ENCODE data around the gene SF3B4. TPM values are rescaled to one million over a fixed set of nuclear protein-coding genes. Genes with fewer than 3 reads are reported as not detected.
A peak's percentile ranks its signal among the peaks of the same experiment; 100 is the strongest.
"Not testable (repeated sequence)": the region's sequence is repeated elsewhere in the genome, so short reads cannot be mapped to it uniquely, and the experiment has no call there.

The SF3B4 gene
- total RNA-seq, 2 donors from 2014 or later = 47.2 to 53.2 TPM

GRCh38 chr1:149942885-149943284 lies 15.3 kb upstream of the SF3B4 start:
- H3K27ac Mint-ChIP-seq = peak overlapping the region; percentile 62

GRCh38 chr1:149942207-149942606 lies 14.6 kb upstream of the SF3B4 start:
- no peak for ATAC-seq
- no peak for DNase-seq
- Mint-ChIP-seq H3K4me1 (peaks cover 26% of the 10 kb centered on the region), H3K27me3 (no peaks in the 10 kb centered on the region), H3K4me3 (no peak overlapping the region), H3K36me3 (ENCODE audit: low read depth) (peaks cover 6% of the 10 kb centered on the region), H3K27ac (peak overlapping the region; percentile 27)
- H3K9me3 ChIP-seq (ENCODE audit: control insufficient read depth, low read length, poor library complexity, severe bottlenecking) = no peaks in the 10 kb centered on the region

More at GRCh38 chr1:149942885-149943284, 15.3 kb upstream of the SF3B4 start:
- no peaks in the 10 kb centered on the region for H3K9me3 ChIP-seq (ENCODE audit: control insufficient read depth, low read length, poor library complexity, severe bottlenecking)
- DNase-seq = no peak
- peaks cover 6% of the 10 kb centered on the region for H3K36me3 Mint-ChIP-seq (ENCODE audit: low read depth)
- no peaks in the 10 kb centered on the region for H3K27me3 Mint-ChIP-seq
- peak; percentile 44 for ATAC-seq
- H3K4me3 Mint-ChIP-seq = no peak overlapping the region
- peaks cover 22% of the 10 kb centered on the region for H3K4me1 Mint-ChIP-seq

- Mint-ChIP-seq H3K4me1 (peaks cover 29% of the 10 kb centered on the region), H3K4me3 (no peak overlapping the region), H3K36me3 (ENCODE audit: low read depth) (peaks cover 6% of the 10 kb centered on the region), H3K27me3 (no peaks in the 10 kb centered on the region), H3K27ac (peak overlapping the region; percentile 57)
- no peak for ATAC-seq
- H3K9me3 ChIP-seq (ENCODE audit: control insufficient read depth, low read length, poor library complexity, severe bottlenecking) = no peaks in the 10 kb centered on the region
- no peak for DNase-seq
Measured at GRCh38 chr1:149940427-149940826, 12.8 kb upstream of the SF3B4 start.

- not testable (repeated sequence) for H3K9me3 ChIP-seq (ENCODE audit: control insufficient read depth, low read length, poor library complexity, severe bottlenecking); DNase-seq; H3K27me3 Mint-ChIP-seq; ATAC-seq; H3K36me3 Mint-ChIP-seq (ENCODE audit: low read depth); H3K4me3 Mint-ChIP-seq; H3K27ac Mint-ChIP-seq
- peaks cover 24% of the 10 kb centered on the region for H3K4me1 Mint-ChIP-seq
Measured at GRCh38 chr1:149938668-149939003, 11.0 kb upstream of the SF3B4 start.

GRCh38 chr1:149937759-149938158 lies 10.2 kb upstream of the SF3B4 start:
- Mint-ChIP-seq H3K27me3 (no peaks in the 10 kb centered on the region), H3K27ac (peak overlapping the region; percentile 79), H3K36me3 (ENCODE audit: low read depth) (no peaks in the 10 kb centered on the region), H3K4me3 (no peak overlapping the region), H3K4me1 (peaks cover 15% of the 10 kb centered on the region)
- DNase-seq (no peak), ATAC-seq (no peak)
- H3K9me3 ChIP-seq (ENCODE audit: control insufficient read depth, low read length, poor library complexity, severe bottlenecking) = no peaks in the 10 kb centered on the region

GRCh38 chr1:149936992-149937705 lies 9.5 kb upstream of the SF3B4 start:
- no peaks in the 10 kb centered on the region for H3K36me3 Mint-ChIP-seq (ENCODE audit: low read depth)
- DNase-seq (no peak), ATAC-seq (no peak)
- peaks cover under 1% of the 10 kb centered on the region for H3K27me3 Mint-ChIP-seq
- H3K27ac Mint-ChIP-seq = peak overlapping the region; percentile 79
- H3K4me1 Mint-ChIP-seq = peaks cover 14% of the 10 kb centered on the region
- H3K9me3 ChIP-seq (ENCODE audit: control insufficient read depth, low read length, poor library complexity, severe bottlenecking) = no peaks in the 10 kb centered on the region
- no peak overlapping the region for H3K4me3 Mint-ChIP-seq

GRCh38 chr1:149936170-149936991 lies 8.8 kb upstream of the SF3B4 start, which contains the start of gene MTMR11:
Gene MTMR11 (minus strand): TSS chr1:149936879. CDS start chr1:149936647, 232 bp downstream.
- peaks cover 18% of the 10 kb centered on the region for H3K4me1 Mint-ChIP-seq
- H3K27me3 Mint-ChIP-seq = peaks cover 8% of the 10 kb centered on the region
- peak within 1 kb of the TSS; percentile 79 for H3K27ac Mint-ChIP-seq
- peaks cover under 1% of the 10 kb centered on the region for H3K36me3 Mint-ChIP-seq (ENCODE audit: low read depth)
- no peak for DNase-seq
- H3K4me3 Mint-ChIP-seq = no peak within 1 kb of the TSS
- no peak for ATAC-seq
- H3K9me3 ChIP-seq (ENCODE audit: control insufficient read depth, low read length, poor library complexity, severe bottlenecking) = no peaks in the 10 kb centered on the region

GRCh38 chr1:149934356-149934755 lies 6.8 kb upstream of the SF3B4 start:
- H3K9me3 ChIP-seq (ENCODE audit: control insufficient read depth, low read length, poor library complexity, severe bottlenecking) = no peaks in the 10 kb centered on the region
- Mint-ChIP-seq H3K4me3 (no peak overlapping the region), H3K27me3 (peaks cover 8% of the 10 kb centered on the region), H3K4me1 (peaks cover 23% of the 10 kb centered on the region), H3K36me3 (ENCODE audit: low read depth) (peaks cover 6% of the 10 kb centered on the region), H3K27ac (no peak overlapping the region)
- ATAC-seq (no peak), DNase-seq (no peak)

GRCh38 chr1:149933208-149933607 lies 5.6 kb upstream of the SF3B4 start:
- H3K9me3 ChIP-seq (ENCODE audit: control insufficient read depth, low read length, poor library complexity, severe bottlenecking) = no peaks in the 10 kb centered on the region
- DNase-seq (no peak), ATAC-seq (no peak)
- peaks cover 21% of the 10 kb centered on the region for H3K4me1 Mint-ChIP-seq
- no peak overlapping the region for H3K4me3 Mint-ChIP-seq
- H3K27ac Mint-ChIP-seq = no peak overlapping the region
- H3K36me3 Mint-ChIP-seq (ENCODE audit: low read depth) = peaks cover 6% of the 10 kb centered on the region
- H3K27me3 Mint-ChIP-seq = peaks cover 8% of the 10 kb centered on the region

GRCh38 chr1:149932474-149932873 lies 4.9 kb upstream of the SF3B4 start:
- Mint-ChIP-seq H3K4me3 (no peak overlapping the region), H3K27me3 (peaks cover 8% of the 10 kb centered on the region), H3K4me1 (peaks cover 24% of the 10 kb centered on the region), H3K36me3 (ENCODE audit: low read depth) (peaks cover 6% of the 10 kb centered on the region), H3K27ac (no peak overlapping the region)
- DNase-seq (no peak), ATAC-seq (no peak)
- no peaks in the 10 kb centered on the region for H3K9me3 ChIP-seq (ENCODE audit: control insufficient read depth, low read length, poor library complexity, severe bottlenecking)

- H3K36me3 Mint-ChIP-seq (ENCODE audit: low read depth) = peaks cover 6% of the 10 kb centered on the region
- H3K4me3 Mint-ChIP-seq = no peak overlapping the region
- peaks cover 23% of the 10 kb centered on the region for H3K4me1 Mint-ChIP-seq
- peak overlapping the region; percentile 84 for H3K27ac Mint-ChIP-seq
- H3K27me3 Mint-ChIP-seq = peaks cover 8% of the 10 kb centered on the region
- ATAC-seq (no peak), DNase-seq (no peak)
- no peaks in the 10 kb centered on the region for H3K9me3 ChIP-seq (ENCODE audit: control insufficient read depth, low read length, poor library complexity, severe bottlenecking)
Measured at GRCh38 chr1:149931212-149931790, 3.7 kb upstream of the SF3B4 start.

- no peak for ATAC-seq
- Mint-ChIP-seq H3K27ac (no peak overlapping the region), H3K27me3 (peaks cover 8% of the 10 kb centered on the region), H3K4me1 (peaks cover 34% of the 10 kb centered on the region), H3K36me3 (ENCODE audit: low read depth) (peaks cover 12% of the 10 kb centered on the region), H3K4me3 (no peak overlapping the region)
- DNase-seq = no peak
- H3K9me3 ChIP-seq (ENCODE audit: control insufficient read depth, low read length, poor library complexity, severe bottlenecking) = no peaks in the 10 kb centered on the region
Measured at GRCh38 chr1:149929856-149930255, 2.3 kb upstream of the SF3B4 start.

- Mint-ChIP-seq H3K27me3 (peaks cover 8% of the 10 kb centered on the region), H3K4me1 (peaks cover 46% of the 10 kb centered on the region), H3K27ac (peak overlapping the region; percentile 96), H3K4me3 (peak overlapping the region; percentile 97), H3K36me3 (ENCODE audit: low read depth) (peaks cover 25% of the 10 kb centered on the region)
- ATAC-seq (no peak), DNase-seq (no peak)
- H3K9me3 ChIP-seq (ENCODE audit: control insufficient read depth, low read length, poor library complexity, severe bottlenecking) = no peaks in the 10 kb centered on the region
Measured at GRCh38 chr1:149928401-149928724, 760 bp upstream of the SF3B4 start.
